ENCODE measurements around the gene PRDM5.

DNA sequence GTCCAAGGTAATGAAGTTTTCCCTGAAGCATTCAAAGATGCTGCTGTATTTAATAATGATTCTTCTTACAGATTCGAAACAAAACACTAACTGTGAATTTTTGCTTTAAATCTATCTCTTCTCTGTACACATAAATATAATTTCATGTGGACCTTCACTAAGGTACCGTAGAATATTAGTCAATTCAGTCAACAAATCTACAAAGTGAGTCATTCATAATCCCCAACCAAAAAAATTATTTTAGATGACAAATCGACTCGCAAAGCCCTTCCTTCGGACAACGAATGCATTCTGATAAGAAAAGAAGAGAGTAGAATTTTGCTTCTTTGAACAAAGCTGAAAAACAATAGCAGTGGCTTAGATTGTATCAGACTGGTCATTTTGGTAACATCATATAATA, 95.7 kb downstream of the PRDM5 start:
- TF ChIP-seq, protein P1, sequence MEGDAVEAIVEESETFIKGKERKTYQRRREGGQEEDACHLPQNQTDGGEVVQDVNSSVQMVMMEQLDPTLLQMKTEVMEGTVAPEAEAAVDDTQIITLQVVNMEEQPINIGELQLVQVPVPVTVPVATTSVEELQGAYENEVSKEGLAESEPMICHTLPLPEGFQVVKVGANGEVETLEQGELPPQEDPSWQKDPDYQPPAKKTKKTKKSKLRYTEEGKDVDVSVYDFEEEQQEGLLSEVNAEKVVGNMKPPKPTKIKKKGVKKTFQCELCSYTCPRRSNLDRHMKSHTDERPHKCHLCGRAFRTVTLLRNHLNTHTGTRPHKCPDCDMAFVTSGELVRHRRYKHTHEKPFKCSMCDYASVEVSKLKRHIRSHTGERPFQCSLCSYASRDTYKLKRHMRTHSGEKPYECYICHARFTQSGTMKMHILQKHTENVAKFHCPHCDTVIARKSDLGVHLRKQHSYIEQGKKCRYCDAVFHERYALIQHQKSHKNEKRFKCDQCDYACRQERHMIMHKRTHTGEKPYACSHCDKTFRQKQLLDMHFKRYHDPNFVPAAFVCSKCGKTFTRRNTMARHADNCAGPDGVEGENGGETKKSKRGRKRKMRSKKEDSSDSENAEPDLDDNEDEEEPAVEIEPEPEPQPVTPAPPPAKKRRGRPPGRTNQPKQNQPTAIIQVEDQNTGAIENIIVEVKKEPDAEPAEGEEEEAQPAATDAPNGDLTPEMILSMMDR (IDR thresholded peaks at IDR 0.05): no peak
- no peak for TF ChIP-seq ZFX (IDR thresholded peaks at IDR 0.05; ENCODE audit: borderline replicate concordance)

Measured in 22Rv1 (cell line).